Endothelial cell (in vitro differentiated cells): ENCODE data around the gene NAV2. TPM values are rescaled to one million over a fixed set of nuclear protein-coding genes. Genes with fewer than 3 reads are reported as not detected.
"Not testable (repeated sequence)": the region's sequence is repeated elsewhere in the genome, so short reads cannot be mapped to it uniquely, and the experiment has no call there.

Experiments
- DNase-seq: peaks from one replicate; pipeline ENCODE4 v3.0.0; 2021; ENCODE audit warnings: low spot score
- H3K27ac Mint-ChIP-seq: one replicate; pipeline ENCODE4 v1.8.0; 2021; ENCODE audit warnings: mixed read lengths, inconsistent platforms; ENCODE audit not compliant: unreplicated experiment
- H3K27me3 Mint-ChIP-seq: one replicate; pipeline ENCODE4 v1.8.0; 2021; ENCODE audit warnings: mild to moderate bottlenecking, moderate library complexity, mixed read lengths, inconsistent platforms; ENCODE audit not compliant: unreplicated experiment
- H3K36me3 Mint-ChIP-seq: one replicate; pipeline ENCODE4 v1.8.0; 2021; ENCODE audit warnings: mild to moderate bottlenecking, low read depth, mixed read lengths, inconsistent platforms; ENCODE audit not compliant: unreplicated experiment
- H3K4me1 Mint-ChIP-seq: one replicate; pipeline ENCODE4 v1.8.0; 2021; ENCODE audit warnings: mild to moderate bottlenecking, mixed read lengths, inconsistent platforms; ENCODE audit not compliant: unreplicated experiment
- H3K4me3 Mint-ChIP-seq: one replicate; pipeline ENCODE4 v1.8.0; 2021; ENCODE audit warnings: mild to moderate bottlenecking, mixed read lengths, inconsistent platforms; ENCODE audit not compliant: unreplicated experiment
- H3K9me3 Mint-ChIP-seq: one replicate; pipeline ENCODE4 v1.8.0; 2021; ENCODE audit warnings: mixed read lengths, inconsistent platforms; ENCODE audit not compliant: unreplicated experiment
- CTCF ChIP-seq: fragments of 200-600 bp; sonication (generic); IDR thresholded peaks from one replicate; pipeline ENCODE4 v1.5.0; 2021; ENCODE audit warnings: antibody characterized with exemption; ENCODE audit not compliant: unreplicated experiment
- total RNA-seq: library from RNA; stranded (reverse); fragmentation: NEBNext Ultra II Directional; extraction: Animal tissue kit (Norgen Biotek cat#: 25700); gene quantifications from one replicate; pipeline ENCODE4 v1.2.1, GENCODE V29; 2021; ENCODE audit not compliant: unreplicated experiment

The NAV2 gene
- total RNA-seq, 1 donor from 2014 or later: 15.6 TPM

- H3K4me1 Mint-ChIP-seq: peaks cover 5% of the 10 kb centered on the region
- H3K27ac Mint-ChIP-seq: no peak overlapping the region
- peaks cover 8% of the 10 kb centered on the region for H3K36me3 Mint-ChIP-seq
- no peak for DNase-seq
- peaks cover 3% of the 10 kb centered on the region for H3K27me3 Mint-ChIP-seq
- H3K4me3 Mint-ChIP-seq: no peak overlapping the region
- no peaks in the 10 kb centered on the region for H3K9me3 Mint-ChIP-seq
- TF ChIP-seq CTCF: no peak
Observed at GRCh38 chr11:20075627-20076026, 363.0 kb downstream of the NAV2 start.

- H3K4me1 Mint-ChIP-seq: no peaks in the 10 kb centered on the region
- H3K27me3 Mint-ChIP-seq: no peaks in the 10 kb centered on the region
- no peaks in the 10 kb centered on the region for H3K9me3 Mint-ChIP-seq
- H3K36me3 Mint-ChIP-seq: peaks cover 8% of the 10 kb centered on the region
- no peak overlapping the region for H3K27ac Mint-ChIP-seq
- DNase-seq: no peak
- TF ChIP-seq CTCF: no peak
- no peak overlapping the region for H3K4me3 Mint-ChIP-seq
Observed at GRCh38 chr11:20078846-20079245, 366.2 kb downstream of the NAV2 start.

GRCh38 chr11:20080032-20080685, 367.5 kb downstream of the NAV2 start:
- no peak overlapping the region for H3K4me3 Mint-ChIP-seq
- peaks cover 8% of the 10 kb centered on the region for H3K36me3 Mint-ChIP-seq
- no peaks in the 10 kb centered on the region for H3K4me1 Mint-ChIP-seq
- H3K27me3 Mint-ChIP-seq: no peaks in the 10 kb centered on the region
- H3K9me3 Mint-ChIP-seq: no peaks in the 10 kb centered on the region
- no peak for DNase-seq
- no peak overlapping the region for H3K27ac Mint-ChIP-seq
- no peak for TF ChIP-seq CTCF

- H3K27ac Mint-ChIP-seq: no peak overlapping the region
- peaks cover 4% of the 10 kb centered on the region for H3K36me3 Mint-ChIP-seq
- H3K27me3 Mint-ChIP-seq: no peaks in the 10 kb centered on the region
- H3K4me3 Mint-ChIP-seq: no peak overlapping the region
- TF ChIP-seq CTCF: no peak
- no peaks in the 10 kb centered on the region for H3K4me1 Mint-ChIP-seq
- no peak for DNase-seq
- H3K9me3 Mint-ChIP-seq: no peaks in the 10 kb centered on the region
Observed at GRCh38 chr11:20081336-20081735, 368.7 kb downstream of the NAV2 start.

- H3K4me1 Mint-ChIP-seq, H3K27ac Mint-ChIP-seq, H3K4me3 Mint-ChIP-seq, H3K27me3 Mint-ChIP-seq, H3K9me3 Mint-ChIP-seq, H3K36me3 Mint-ChIP-seq, DNase-seq: not testable (repeated sequence)
Observed at GRCh38 chr11:20083877-20084276, 371.2 kb downstream of the NAV2 start.
